Retinal pigment epithelial cell (primary cell): Measurements from ENCODE around the gene OMD.

ENCODE experiments used
- DNase-seq: peaks from one replicate; pipeline ENCODE4 v3.0.0-alpha.2; 2010; ENCODE audit warnings: low read depth
- H3K4me3 ChIP-seq: 2 replicates; pipeline ENCODE4 v1.5.1; 2011; ENCODE audit warnings: mild to moderate bottlenecking, low read length, control low read depth, moderate library complexity
- TF ChIP-seq, protein P1 (sequence below): conservative IDR thresholded peaks from 2 replicates; pipeline ENCODE4 v1.5.1; 2011; ENCODE audit warnings: low read depth, low read length, control low read depth, inconsistent platforms

Gene OMD

GRCh38 chr9:92432972-92433548 is 8.8 kb upstream of the OMD start:
- no peak overlapping the region for H3K4me3 ChIP-seq
- TF ChIP-seq, protein P1, sequence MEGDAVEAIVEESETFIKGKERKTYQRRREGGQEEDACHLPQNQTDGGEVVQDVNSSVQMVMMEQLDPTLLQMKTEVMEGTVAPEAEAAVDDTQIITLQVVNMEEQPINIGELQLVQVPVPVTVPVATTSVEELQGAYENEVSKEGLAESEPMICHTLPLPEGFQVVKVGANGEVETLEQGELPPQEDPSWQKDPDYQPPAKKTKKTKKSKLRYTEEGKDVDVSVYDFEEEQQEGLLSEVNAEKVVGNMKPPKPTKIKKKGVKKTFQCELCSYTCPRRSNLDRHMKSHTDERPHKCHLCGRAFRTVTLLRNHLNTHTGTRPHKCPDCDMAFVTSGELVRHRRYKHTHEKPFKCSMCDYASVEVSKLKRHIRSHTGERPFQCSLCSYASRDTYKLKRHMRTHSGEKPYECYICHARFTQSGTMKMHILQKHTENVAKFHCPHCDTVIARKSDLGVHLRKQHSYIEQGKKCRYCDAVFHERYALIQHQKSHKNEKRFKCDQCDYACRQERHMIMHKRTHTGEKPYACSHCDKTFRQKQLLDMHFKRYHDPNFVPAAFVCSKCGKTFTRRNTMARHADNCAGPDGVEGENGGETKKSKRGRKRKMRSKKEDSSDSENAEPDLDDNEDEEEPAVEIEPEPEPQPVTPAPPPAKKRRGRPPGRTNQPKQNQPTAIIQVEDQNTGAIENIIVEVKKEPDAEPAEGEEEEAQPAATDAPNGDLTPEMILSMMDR: no peak
- no peak for DNase-seq

GRCh38 chr9:92432350-92432749 is 8.1 kb upstream of the OMD start:
- TF ChIP-seq, protein P1: no peak
- H3K4me3 ChIP-seq: no peak overlapping the region
- DNase-seq: no peak

GRCh38 chr9:92429836-92430235 is 5.6 kb upstream of the OMD start:
- TF ChIP-seq, protein P1: no peak
- H3K4me3 ChIP-seq: no peak overlapping the region
- DNase-seq: no peak

DNA sequence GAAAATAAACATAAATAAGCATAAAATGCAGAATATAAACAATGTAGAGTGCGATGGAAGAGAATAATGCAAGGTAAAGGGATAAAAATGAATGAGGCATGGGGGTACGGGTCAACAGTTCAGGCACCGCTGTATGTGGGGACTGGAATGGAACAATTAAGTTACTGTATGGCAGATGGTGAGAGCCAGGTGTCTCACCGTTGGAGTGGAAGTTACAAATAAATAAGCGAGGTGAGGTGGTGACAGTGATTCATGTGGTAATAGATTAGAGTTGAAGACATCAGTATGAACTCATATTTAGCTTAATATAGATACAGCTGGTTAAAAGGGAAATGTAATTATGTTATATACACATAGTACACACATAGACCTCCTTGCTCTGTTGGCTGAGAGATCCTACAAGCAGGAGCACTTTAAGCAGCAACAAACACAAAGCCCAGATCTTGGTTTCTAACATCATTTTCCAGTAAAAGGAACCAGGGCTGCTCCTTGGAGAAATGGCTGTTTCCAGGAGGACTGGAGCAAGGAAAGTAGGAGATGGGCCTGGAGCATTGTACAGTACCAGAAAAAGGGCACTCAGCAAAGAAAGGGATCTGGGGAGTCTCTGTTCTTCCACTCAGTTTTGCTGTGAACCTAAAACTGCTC is 2.4 kb upstream of the OMD start:
- TF ChIP-seq, protein P1: no peak
- H3K4me3 ChIP-seq: no peak overlapping the region
- DNase-seq: no peak

- no peak overlapping the region for H3K4me3 ChIP-seq
- TF ChIP-seq, protein P1: no peak
- DNase-seq: no peak
Observed at GRCh38 chr9:92425474-92425873, 1.2 kb upstream of the OMD start.

DNA sequence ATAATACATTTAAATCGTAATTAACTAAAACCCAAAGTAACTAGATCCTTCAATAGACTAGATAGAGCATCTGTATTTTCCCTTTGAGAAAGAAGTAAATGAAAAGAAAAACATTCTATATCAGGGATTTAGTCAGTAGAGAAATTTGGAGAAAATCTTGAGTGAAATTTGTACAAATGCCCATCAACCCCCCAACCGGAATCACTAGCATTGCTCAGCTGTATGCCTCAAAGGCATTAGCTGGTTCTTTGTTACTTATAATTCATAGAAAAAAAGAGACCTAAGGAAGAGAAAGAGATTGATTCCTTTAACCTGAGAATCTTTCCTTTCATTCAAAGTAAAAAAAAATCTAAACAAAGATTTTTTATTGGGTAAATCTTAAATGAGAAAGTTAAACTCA is 659 bp downstream of the OMD start:
- TF ChIP-seq, protein P1: no peak
- no peak for DNase-seq
- no peak overlapping the region for H3K4me3 ChIP-seq
